ENCODE data around the gene UFD1.

UFD1 gene

GRCh38 chr22:19406281-19406811 lies 72.6 kb downstream of the UFD1 start:
- no peak for TF ChIP-seq SIN3A (IDR thresholded peaks at IDR 0.05; ENCODE audit: borderline replicate concordance, insufficient read depth, low read length)
- TF ChIP-seq REST (IDR thresholded peaks at IDR 0.05; ENCODE audit: insufficient read depth in 1 of 2, low read depth in 2 of 2, low read length in 2 of 2): no peak
- TF ChIP-seq TAF1 (IDR thresholded peaks at IDR 0.05; ENCODE audit: borderline replicate concordance, insufficient read depth, low read length): no peak
- no peak for TF ChIP-seq POLR2AphosphoS5 (IDR thresholded peaks at IDR 0.05; ENCODE audit: low read depth, low read length)
- no peak for TF ChIP-seq FOXP2 (optimal IDR thresholded peaks at IDR 0.05; ENCODE audit: borderline replicate concordance, extremely low read depth, extremely low read length, insufficient read depth)

GRCh38 chr22:19405652-19406051 lies 73.3 kb downstream of the UFD1 start:
- TF ChIP-seq POLR2AphosphoS5 (IDR thresholded peaks at IDR 0.05; ENCODE audit: low read depth, low read length): no peak
- no peak for TF ChIP-seq FOXP2 (optimal IDR thresholded peaks at IDR 0.05; ENCODE audit: borderline replicate concordance, extremely low read depth, extremely low read length, insufficient read depth)
- no peak for TF ChIP-seq TAF1 (IDR thresholded peaks at IDR 0.05; ENCODE audit: borderline replicate concordance, insufficient read depth, low read length)
- TF ChIP-seq REST (IDR thresholded peaks at IDR 0.05; ENCODE audit: insufficient read depth in 1 of 2, low read depth in 2 of 2, low read length in 2 of 2): no peak
- TF ChIP-seq SIN3A (IDR thresholded peaks at IDR 0.05; ENCODE audit: borderline replicate concordance, insufficient read depth, low read length): no peak

- TF ChIP-seq FOXP2 (optimal IDR thresholded peaks at IDR 0.05; ENCODE audit: borderline replicate concordance, extremely low read depth, extremely low read length, insufficient read depth): no peak
- TF ChIP-seq TAF1 (IDR thresholded peaks at IDR 0.05; ENCODE audit: borderline replicate concordance, insufficient read depth, low read length): no peak
- no peak for TF ChIP-seq SIN3A (IDR thresholded peaks at IDR 0.05; ENCODE audit: borderline replicate concordance, insufficient read depth, low read length)
- TF ChIP-seq POLR2AphosphoS5 (IDR thresholded peaks at IDR 0.05; ENCODE audit: low read depth, low read length): no peak
- TF ChIP-seq REST (IDR thresholded peaks at IDR 0.05; ENCODE audit: insufficient read depth in 1 of 2, low read depth in 2 of 2, low read length in 2 of 2): no peak
These were observed 73.9 kb downstream of the UFD1 start for GRCh38 chr22:19405133-19405532.

- TF ChIP-seq SIN3A (IDR thresholded peaks at IDR 0.05; ENCODE audit: borderline replicate concordance, insufficient read depth, low read length): no peak
- TF ChIP-seq TAF1 (IDR thresholded peaks at IDR 0.05; ENCODE audit: borderline replicate concordance, insufficient read depth, low read length): no peak
- no peak for TF ChIP-seq POLR2AphosphoS5 (IDR thresholded peaks at IDR 0.05; ENCODE audit: low read depth, low read length)
- no peak for TF ChIP-seq FOXP2 (optimal IDR thresholded peaks at IDR 0.05; ENCODE audit: borderline replicate concordance, extremely low read depth, extremely low read length, insufficient read depth)
- no peak for TF ChIP-seq REST (IDR thresholded peaks at IDR 0.05; ENCODE audit: insufficient read depth in 1 of 2, low read depth in 2 of 2, low read length in 2 of 2)
These were observed 74.3 kb downstream of the UFD1 start for GRCh38 chr22:19404676-19405075.
